Erythroblast (primary cell): ENCODE results near the gene ATG3.

Experiments used
- GATA1 ChIP-seq: IDR thresholded peaks from 2 replicates; pipeline ENCODE4 v1.6.1; 2011; ENCODE audit warnings: low read depth, mild to moderate bottlenecking, control low read depth, low read length, moderate library complexity
- POLR2A ChIP-seq: IDR thresholded peaks from 2 replicates; pipeline ENCODE4 v1.6.1; 2011; ENCODE audit warnings: mild to moderate bottlenecking, low read length

GRCh38 chr3:112503304-112503972 lies 58.3 kb downstream of the ATG3 start:
- no peak for TF ChIP-seq POLR2A
- no peak for TF ChIP-seq GATA1
